ENCODE results near the gene DCAF5.

- no peak for TF ChIP-seq POLR2A (IDR thresholded peaks at IDR 0.05)
- TF ChIP-seq CTCF (IDR thresholded peaks at IDR 0.05): no peak
Measured at GRCh38 chr14:69086537-69086936, 66.4 kb downstream of the DCAF5 start.

Data from transverse colon (tissue), 3 donors.